Fibroblast of mammary gland (primary cell): ENCODE data around the gene ACP2.

Experiments used
- DNase-seq: peaks from one replicate; pipeline ENCODE4 v3.0.0-alpha.2; 2010; ENCODE audit warnings: low read depth
- H3K4me3 ChIP-seq: 2 replicates; pipeline ENCODE4 v1.5.1; 2011; ENCODE audit warnings: low read depth, mild to moderate bottlenecking, low read length, moderate library complexity; ENCODE audit not compliant: control insufficient read depth
- TF ChIP-seq, protein P1 (sequence below): conservative IDR thresholded peaks from 2 replicates; pipeline ENCODE4 v1.5.1; 2011; ENCODE audit warnings: low read depth, low read length, inconsistent platforms; ENCODE audit not compliant: control insufficient read depth, insufficient read depth

The ACP2 gene

DNA sequence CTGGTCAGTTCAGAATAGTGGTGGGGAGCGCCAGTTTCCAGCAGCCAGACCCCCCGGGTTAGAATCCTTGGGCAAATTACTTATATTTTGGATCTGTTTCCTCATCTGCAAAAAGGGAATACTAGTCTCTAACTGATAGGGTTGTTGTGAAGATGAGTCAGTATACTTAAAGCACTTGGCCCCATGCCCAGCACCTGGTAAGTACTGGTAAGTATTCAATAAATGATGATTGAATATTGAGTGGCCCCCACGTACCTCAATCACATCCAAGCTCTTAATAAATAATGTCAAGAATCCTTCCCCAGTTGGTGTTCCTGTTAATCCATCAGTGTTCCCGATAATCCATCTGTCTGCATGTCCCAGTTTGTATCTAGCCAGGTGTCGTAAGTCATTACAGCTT is 12.1 kb downstream of the ACP2 start:
- TF ChIP-seq, protein P1, sequence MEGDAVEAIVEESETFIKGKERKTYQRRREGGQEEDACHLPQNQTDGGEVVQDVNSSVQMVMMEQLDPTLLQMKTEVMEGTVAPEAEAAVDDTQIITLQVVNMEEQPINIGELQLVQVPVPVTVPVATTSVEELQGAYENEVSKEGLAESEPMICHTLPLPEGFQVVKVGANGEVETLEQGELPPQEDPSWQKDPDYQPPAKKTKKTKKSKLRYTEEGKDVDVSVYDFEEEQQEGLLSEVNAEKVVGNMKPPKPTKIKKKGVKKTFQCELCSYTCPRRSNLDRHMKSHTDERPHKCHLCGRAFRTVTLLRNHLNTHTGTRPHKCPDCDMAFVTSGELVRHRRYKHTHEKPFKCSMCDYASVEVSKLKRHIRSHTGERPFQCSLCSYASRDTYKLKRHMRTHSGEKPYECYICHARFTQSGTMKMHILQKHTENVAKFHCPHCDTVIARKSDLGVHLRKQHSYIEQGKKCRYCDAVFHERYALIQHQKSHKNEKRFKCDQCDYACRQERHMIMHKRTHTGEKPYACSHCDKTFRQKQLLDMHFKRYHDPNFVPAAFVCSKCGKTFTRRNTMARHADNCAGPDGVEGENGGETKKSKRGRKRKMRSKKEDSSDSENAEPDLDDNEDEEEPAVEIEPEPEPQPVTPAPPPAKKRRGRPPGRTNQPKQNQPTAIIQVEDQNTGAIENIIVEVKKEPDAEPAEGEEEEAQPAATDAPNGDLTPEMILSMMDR: no peak
- DNase-seq: peak; percentile 76
- H3K4me3 ChIP-seq: no peak overlapping the region

DNA sequence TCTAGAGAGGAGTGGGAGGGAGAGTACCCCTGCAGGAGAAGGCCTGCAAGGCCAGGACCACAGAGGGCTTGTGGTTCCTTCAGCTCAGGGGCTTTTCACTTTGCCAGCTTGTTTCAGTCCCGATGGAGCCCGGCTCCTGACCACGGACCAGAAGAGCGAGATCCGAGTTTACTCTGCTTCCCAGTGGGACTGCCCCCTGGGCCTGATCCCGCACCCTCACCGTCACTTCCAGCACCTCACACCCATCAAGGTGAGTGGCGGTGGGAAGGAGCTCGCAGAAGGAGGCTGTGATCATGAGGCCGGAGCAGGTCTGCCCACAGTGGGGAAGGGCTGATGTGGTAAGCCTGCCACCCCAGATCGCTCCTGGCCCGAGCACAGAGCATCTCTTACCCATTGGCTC is 13.5 kb downstream of the ACP2 start:
- DNase-seq: no peak
- TF ChIP-seq, protein P1: no peak
- no peak overlapping the region for H3K4me3 ChIP-seq

DNA sequence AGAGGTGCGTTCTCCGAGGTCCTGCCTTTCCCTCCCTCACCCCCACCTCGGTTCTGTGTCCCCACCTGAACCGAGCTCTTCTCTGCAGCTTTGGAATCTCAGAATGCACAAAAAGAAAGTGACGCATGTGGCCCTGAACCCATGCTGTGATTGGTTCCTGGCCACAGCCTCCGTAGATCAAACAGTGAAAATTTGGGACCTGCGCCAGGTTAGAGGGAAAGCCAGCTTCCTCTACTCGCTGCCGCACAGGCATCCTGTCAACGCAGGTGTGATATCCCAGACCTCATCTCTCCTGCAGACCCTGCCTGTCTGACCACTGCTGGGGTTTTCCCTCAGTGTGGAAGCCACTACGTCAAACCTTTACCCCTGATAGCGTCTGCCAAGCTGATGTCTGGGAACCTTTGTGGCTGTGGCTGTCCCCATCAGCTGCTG is 13.9 kb downstream of the ACP2 start:
- TF ChIP-seq, protein P1: no peak
- H3K4me3 ChIP-seq: no peak overlapping the region
- DNase-seq: peak; percentile 45

DNA sequence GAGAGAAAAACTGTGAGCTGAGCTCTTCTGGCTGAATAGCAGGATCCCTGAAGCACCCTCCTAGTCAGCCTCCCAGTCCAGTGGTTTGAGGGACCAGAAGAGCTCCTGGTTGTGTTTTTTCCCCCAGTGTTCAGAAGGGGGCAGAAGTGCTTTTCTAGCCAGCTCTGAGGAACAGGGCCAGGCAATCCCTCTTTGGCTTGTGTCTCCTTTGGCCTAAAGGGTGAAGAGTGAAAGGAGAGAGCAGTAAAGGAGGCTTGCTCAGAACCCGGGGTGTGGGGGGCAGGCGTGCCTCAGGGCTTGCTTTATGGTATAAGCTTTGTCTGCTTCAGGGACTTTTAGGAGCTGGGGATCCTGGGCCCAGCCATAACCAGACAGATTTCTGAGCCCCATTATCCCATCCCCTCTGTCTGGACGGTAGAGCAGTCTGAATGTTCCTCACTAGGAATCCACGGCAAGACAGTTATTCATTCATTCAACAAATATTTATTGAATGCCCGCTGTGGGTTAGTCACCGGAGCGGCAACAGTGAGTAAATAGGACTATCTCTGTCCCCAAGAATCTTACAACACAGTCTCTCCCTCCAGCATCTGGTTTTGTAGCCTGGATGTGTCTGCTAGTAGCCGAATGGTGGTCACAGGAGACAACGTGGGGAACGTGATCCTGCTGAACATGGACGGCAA is 14.5 kb downstream of the ACP2 start:
- TF ChIP-seq, protein P1: peak; percentile 56
- H3K4me3 ChIP-seq: no peak overlapping the region
- DNase-seq: peak; percentile 79

DNA sequence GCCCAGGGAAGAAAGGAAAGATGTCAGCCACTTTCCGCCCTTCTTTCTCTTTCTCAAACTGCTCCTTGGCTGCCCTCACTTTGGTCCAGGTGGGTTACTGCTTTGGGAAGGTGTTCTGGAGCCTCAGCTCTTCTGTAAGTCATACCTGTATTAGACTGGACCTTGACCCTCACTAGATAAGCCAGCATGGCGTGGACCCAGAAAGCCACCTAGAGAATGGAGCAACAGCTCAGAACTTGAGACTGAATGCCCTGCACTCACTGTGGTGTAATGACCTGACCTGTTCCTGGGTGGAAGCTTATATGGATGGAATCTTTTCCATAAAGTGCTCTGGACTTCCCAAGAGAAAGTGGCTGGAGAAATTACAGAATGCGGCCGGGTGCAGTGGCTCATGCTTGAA is 15.6 kb downstream of the ACP2 start:
- H3K4me3 ChIP-seq: no peak overlapping the region
- TF ChIP-seq, protein P1: no peak
- DNase-seq: no peak

DNA sequence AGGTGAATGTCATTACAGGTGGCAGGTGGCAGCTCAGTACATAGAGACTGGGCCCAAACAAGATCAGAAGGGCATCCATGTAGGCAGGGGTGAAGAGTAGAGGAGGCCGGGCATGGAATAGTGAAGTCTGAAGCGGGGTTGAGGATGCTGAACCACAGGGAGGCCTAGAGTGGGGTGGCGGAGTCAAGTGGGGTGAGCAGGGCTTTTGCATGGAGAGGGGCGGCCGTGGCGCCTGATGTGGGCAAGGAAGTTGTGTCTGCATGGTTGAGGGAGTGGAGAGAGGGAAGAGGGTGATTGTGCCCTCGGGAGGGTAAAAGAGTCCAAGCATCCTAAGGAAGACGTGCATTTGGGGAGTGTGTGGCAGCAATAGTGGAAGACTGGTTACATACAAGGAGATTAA is 19.5 kb downstream of the ACP2 start:
- DNase-seq: no peak
- no peak overlapping the region for H3K4me3 ChIP-seq
- TF ChIP-seq, protein P1: no peak
